Spleen (tissue), 11 donors: ENCODE measurements around the gene HHAT. TPM values are rescaled to one million over a fixed set of nuclear protein-coding genes. Genes with fewer than 3 reads are reported as not detected.
"Not testable (repeated sequence)": the region's sequence is repeated elsewhere in the genome, so short reads cannot be mapped to it uniquely, and the experiment has no call there.

ENCODE experiments used
- DNase-seq: peaks from one replicate; pipeline ENCODE4 v3.0.0-alpha.2; 2020
- H3K27ac ChIP-seq, 8 donors: fragments of 200-600 bp; sonication (generic) in 7 of 8; 1 replicate in 4 of 8; 2 replicates in 4 of 8; pipeline versions ENCODE4 v1.5.0 to v1.8.0; 2016 to 2021; ENCODE audit warnings: inconsistent platforms in 4 of 8, mild to moderate bottlenecking in 4 of 8, moderate library complexity in 1 of 8
- H3K27me3 ChIP-seq, 7 donors: fragments of 200-600 bp; sonication (generic) in 6 of 7; replicated peaks in 1 of 7; 1 replicate in 4 of 7; 2 replicates in 3 of 7; pipeline versions ENCODE4 v1.5.0 to v1.8.0; 2016 to 2021; ENCODE audit warnings: inconsistent platforms in 3 of 7, mild to moderate bottlenecking in 1 of 7
- H3K36me3 ChIP-seq, 6 donors: fragments of 200-600 bp; sonication (generic) in 5 of 6; 1 replicate in 4 of 6; 2 replicates in 2 of 6; pipeline versions ENCODE4 v1.5.0 to v1.8.0; 2016 to 2021; ENCODE audit warnings: inconsistent platforms in 2 of 6
- H3K4me1 ChIP-seq, 6 donors: fragments of 200-600 bp; sonication (generic) in 5 of 6; 1 replicate in 3 of 6; 2 replicates in 3 of 6; pipeline versions ENCODE4 v1.5.0 to v1.8.0; 2016 to 2021; ENCODE audit warnings: inconsistent platforms in 3 of 6
- H3K4me3 ChIP-seq, 8 donors: fragments of 200-600 bp; sonication (generic) in 7 of 8; 1 replicate in 4 of 8; 2 replicates in 4 of 8; pipeline versions ENCODE4 v1.5.0 to v1.8.0; 2016 to 2021; ENCODE audit warnings: inconsistent platforms in 4 of 8, mild to moderate bottlenecking in 4 of 8, moderate library complexity in 2 of 8
- H3K9me3 ChIP-seq, 8 donors: fragments of 200-600 bp; sonication (generic) in 7 of 8; 1 replicate in 4 of 8; 2 replicates in 4 of 8; pipeline versions ENCODE4 v1.5.0 to v1.8.0; 2016 to 2021; ENCODE audit warnings: inconsistent platforms in 4 of 8
- POLR2A ChIP-seq, 3 donors: fragments of 450-650 bp; IDR thresholded peaks; one replicate each; pipeline ENCODE4 v1.5.1; 2017; ENCODE audit warnings: antibody characterized with exemption in 3 of 3, mild to moderate bottlenecking in 1 of 3
- POLR2AphosphoS5 ChIP-seq, 3 donors: sonication (generic); formaldehyde crosslinking; IDR thresholded peaks; one replicate each; pipeline ENCODE4 v1.5.1; 2017; ENCODE audit warnings: antibody characterized with exemption in 3 of 3
- WGBS, 5 donors: extraction: QIAGEN DNeasy Blood & Tissue Kit in 3 of 5; methylation state at CpG; one replicate each; pipeline versions ENCODE4 v1.1.5 to v1.1.7; 2013 to 2018; 5-methylcytosine and 5-hydroxymethylcytosine counted together
- intact Hi-C: fragments of 100-400 bp; cut with DNase I; formaldehyde crosslinking; loops from one replicate; pipeline ENCODE4 v1.15.0; 2023; ENCODE audit warnings: low total_unique reads
- polyA plus RNA-seq, 3 donors: library from polyadenylated mRNA; stranded (reverse); fragments of 200-250 nt; gene quantifications; one replicate each; pipeline ENCODE4 v1.2.1, GENCODE V29; 2013
- total RNA-seq, 7 donors: library from RNA; depleted of rRNA in 3 of 7; stranded (reverse); fragments of >200 nt in 3 of 7; fragmentation: NEBNext Ultra II Directional in 4 of 7; extraction: Animal tissue kit (Norgen Biotek cat#: 25700) in 4 of 7; gene quantifications; one replicate each; pipeline versions ENCODE4 v1.1.0 to v1.2.1, GENCODE V29; 2016 to 2021
- TF ChIP-seq, protein P1 (sequence below), 11 experiments: fragments of 200-600 bp in 7 of 11; fragments of 450-650 bp in 4 of 11; sonication (generic) in 4 of 11; IDR thresholded peaks in 8 of 11; conservative IDR thresholded peaks in 3 of 11; 1 replicate in 7 of 11; 2 replicates in 4 of 11; pipeline versions ENCODE4 v1.4.0 to v1.8.0; 2016 to 2021; ENCODE audit warnings: antibody characterized with exemption in 11 of 11, inconsistent platforms in 4 of 11, mild to moderate bottlenecking in 1 of 11
- donor health status: healthy with polysubstance abuse.
- donor health status: DM: no; HTN: no; CAD: no; lungs with moderate emphysema.
- donor health status: DM: no; HTN: no; CAD: no.
- donor health status: Bipolar disorder and iron deficiency.
- donor health status: healthy.
- donor health status: DM: no; HTN: no; CAD: no.
- donor health status: DM: yes; HTN: yes; CAD: no.

Gene HHAT
- total and polyA plus RNA-seq, 10 donors, result 1.3 to 8.8 (median 4.7) TPM

GRCh38 chr1:210352575-210352974 lies 23.9 kb downstream of the HHAT start:
- intact Hi-C loops, result no loop called here
- H3K27ac ChIP-seq, result no peak overlapping the region
- peaks cover 0 to 2% (median 0%) of the 10 kb centered on the region in 6 donors for H3K36me3 ChIP-seq
- H3K9me3 ChIP-seq, result no peaks in the 10 kb centered on the region
- no peak for DNase-seq
- no peak overlapping the region for H3K4me3 ChIP-seq
- no peaks in the 10 kb centered on the region for H3K27me3 ChIP-seq
- no peaks in the 10 kb centered on the region for H3K4me1 ChIP-seq
- TF ChIP-seq POLR2A (IDR thresholded peaks at IDR 0.05) (no peak), POLR2AphosphoS5 (IDR thresholded peaks at IDR 0.05) (no peak)
- TF ChIP-seq, protein P1, sequence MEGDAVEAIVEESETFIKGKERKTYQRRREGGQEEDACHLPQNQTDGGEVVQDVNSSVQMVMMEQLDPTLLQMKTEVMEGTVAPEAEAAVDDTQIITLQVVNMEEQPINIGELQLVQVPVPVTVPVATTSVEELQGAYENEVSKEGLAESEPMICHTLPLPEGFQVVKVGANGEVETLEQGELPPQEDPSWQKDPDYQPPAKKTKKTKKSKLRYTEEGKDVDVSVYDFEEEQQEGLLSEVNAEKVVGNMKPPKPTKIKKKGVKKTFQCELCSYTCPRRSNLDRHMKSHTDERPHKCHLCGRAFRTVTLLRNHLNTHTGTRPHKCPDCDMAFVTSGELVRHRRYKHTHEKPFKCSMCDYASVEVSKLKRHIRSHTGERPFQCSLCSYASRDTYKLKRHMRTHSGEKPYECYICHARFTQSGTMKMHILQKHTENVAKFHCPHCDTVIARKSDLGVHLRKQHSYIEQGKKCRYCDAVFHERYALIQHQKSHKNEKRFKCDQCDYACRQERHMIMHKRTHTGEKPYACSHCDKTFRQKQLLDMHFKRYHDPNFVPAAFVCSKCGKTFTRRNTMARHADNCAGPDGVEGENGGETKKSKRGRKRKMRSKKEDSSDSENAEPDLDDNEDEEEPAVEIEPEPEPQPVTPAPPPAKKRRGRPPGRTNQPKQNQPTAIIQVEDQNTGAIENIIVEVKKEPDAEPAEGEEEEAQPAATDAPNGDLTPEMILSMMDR (IDR thresholded peaks at IDR 0.05 in 8 of 11, conservative IDR thresholded peaks at IDR 0.05 in 3 of 11), result no peak
- WGBS, 5 donors, result 83 to 91% (median 85%) methylated on average over 4 of the region's 4 CpGs

- H3K27ac ChIP-seq, H3K4me1 ChIP-seq, H3K27me3 ChIP-seq, intact Hi-C loops, H3K36me3 ChIP-seq, H3K4me3 ChIP-seq, H3K9me3 ChIP-seq, DNase-seq: not testable (repeated sequence)
- 96 to 99% (median 98%) methylated on average over 3 of the region's 3 CpGs for WGBS, 5 donors
These were observed 25.6 kb downstream of the HHAT start for GRCh38 chr1:210354305-210354704.

- intact Hi-C loops, result no loop called here
These were observed 29.9 kb downstream of the HHAT start for GRCh38 chr1:210358626-210359025.

GRCh38 chr1:210359255-210359654 lies 30.6 kb downstream of the HHAT start:
- peaks cover 0 to 9% (median 0%) of the 10 kb centered on the region in 6 donors for H3K36me3 ChIP-seq
- H3K9me3 ChIP-seq, result no peaks in the 10 kb centered on the region
- H3K4me1 ChIP-seq, result no peaks in the 10 kb centered on the region
- DNase-seq, result no peak
- H3K27ac ChIP-seq, result no peak overlapping the region
- TF ChIP-seq, protein P1 (IDR thresholded peaks at IDR 0.05 in 8 of 11, conservative IDR thresholded peaks at IDR 0.05 in 3 of 11), result no peak
- TF ChIP-seq POLR2AphosphoS5 (IDR thresholded peaks at IDR 0.05) (no peak), POLR2A (IDR thresholded peaks at IDR 0.05) (no peak)
- 83 to 93% (median 91%) methylated on average over 3 of the region's 3 CpGs for WGBS, 5 donors
- H3K27me3 ChIP-seq, result no peaks in the 10 kb centered on the region
- intact Hi-C loops, result no loop called here
- no peak overlapping the region for H3K4me3 ChIP-seq

More at GRCh38 chr1:210358626-210359025, 29.9 kb downstream of the HHAT start:
- Histone ChIP-seq H3K4me3 (no peak overlapping the region), H3K9me3 (no peaks in the 10 kb centered on the region), H3K36me3 (peaks cover 0 to 9% (median 0%) of the 10 kb centered on the region in 6 donors), H3K27me3 (no peaks in the 10 kb centered on the region), H3K4me1 (no peaks in the 10 kb centered on the region), H3K27ac (no peak overlapping the region)
- TF ChIP-seq, protein P1 (IDR thresholded peaks at IDR 0.05 in 8 of 11, conservative IDR thresholded peaks at IDR 0.05 in 3 of 11), result no peak
- TF ChIP-seq POLR2A (IDR thresholded peaks at IDR 0.05), result no peak
- TF ChIP-seq POLR2AphosphoS5 (IDR thresholded peaks at IDR 0.05), result no peak
- DNase-seq, result no peak
- WGBS, 5 donors, result 61 to 89% (median 76%) methylated on average over 3 of the region's 3 CpGs
